ENCODE measurements around the gene TMC5.

GRCh38 chr16:19400711-19401110, 17.0 kb upstream of the TMC5 start:
- TF ChIP-seq RAD21 (IDR thresholded peaks at IDR 0.05 in 1 of 2, conservative IDR thresholded peaks at IDR 0.05 in 1 of 2; ENCODE audit: low read depth in 2 of 2, low read length in 2 of 2) (peak; percentile 73 to 74), GTF2F1 (IDR thresholded peaks at IDR 0.05; ENCODE audit: borderline replicate concordance, low read depth, low read length) (no peak), SRF (IDR thresholded peaks at IDR 0.05; ENCODE audit: low read depth, low read length) (no peak), POLR2A (IDR thresholded peaks at IDR 0.05; ENCODE audit: control extremely low read depth in 1 of 2, low read depth in 2 of 2, low read length in 2 of 2) (no peak), EZH2 (IDR thresholded peaks at IDR 0.05; ENCODE audit: low read depth, low read length, severe bottlenecking) (no peak), YY1 (IDR thresholded peaks at IDR 0.05; ENCODE audit: low read depth, low read length) (no peak), ATF2 (IDR thresholded peaks at IDR 0.05; ENCODE audit: low read length) (no peak), BRCA1 (IDR thresholded peaks at IDR 0.05; ENCODE audit: low read depth, low read length) (no peak)
- TF ChIP-seq, protein P1, sequence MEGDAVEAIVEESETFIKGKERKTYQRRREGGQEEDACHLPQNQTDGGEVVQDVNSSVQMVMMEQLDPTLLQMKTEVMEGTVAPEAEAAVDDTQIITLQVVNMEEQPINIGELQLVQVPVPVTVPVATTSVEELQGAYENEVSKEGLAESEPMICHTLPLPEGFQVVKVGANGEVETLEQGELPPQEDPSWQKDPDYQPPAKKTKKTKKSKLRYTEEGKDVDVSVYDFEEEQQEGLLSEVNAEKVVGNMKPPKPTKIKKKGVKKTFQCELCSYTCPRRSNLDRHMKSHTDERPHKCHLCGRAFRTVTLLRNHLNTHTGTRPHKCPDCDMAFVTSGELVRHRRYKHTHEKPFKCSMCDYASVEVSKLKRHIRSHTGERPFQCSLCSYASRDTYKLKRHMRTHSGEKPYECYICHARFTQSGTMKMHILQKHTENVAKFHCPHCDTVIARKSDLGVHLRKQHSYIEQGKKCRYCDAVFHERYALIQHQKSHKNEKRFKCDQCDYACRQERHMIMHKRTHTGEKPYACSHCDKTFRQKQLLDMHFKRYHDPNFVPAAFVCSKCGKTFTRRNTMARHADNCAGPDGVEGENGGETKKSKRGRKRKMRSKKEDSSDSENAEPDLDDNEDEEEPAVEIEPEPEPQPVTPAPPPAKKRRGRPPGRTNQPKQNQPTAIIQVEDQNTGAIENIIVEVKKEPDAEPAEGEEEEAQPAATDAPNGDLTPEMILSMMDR (IDR thresholded peaks at IDR 0.05; ENCODE audit: control extremely low read depth in 1 of 3, insufficient read depth in 1 of 3, low read depth in 1 of 3, low read length in 3 of 3) = peak; percentile 47 to 56 (median 53)
